ENCODE measurements around the gene SPATS2.

DNA sequence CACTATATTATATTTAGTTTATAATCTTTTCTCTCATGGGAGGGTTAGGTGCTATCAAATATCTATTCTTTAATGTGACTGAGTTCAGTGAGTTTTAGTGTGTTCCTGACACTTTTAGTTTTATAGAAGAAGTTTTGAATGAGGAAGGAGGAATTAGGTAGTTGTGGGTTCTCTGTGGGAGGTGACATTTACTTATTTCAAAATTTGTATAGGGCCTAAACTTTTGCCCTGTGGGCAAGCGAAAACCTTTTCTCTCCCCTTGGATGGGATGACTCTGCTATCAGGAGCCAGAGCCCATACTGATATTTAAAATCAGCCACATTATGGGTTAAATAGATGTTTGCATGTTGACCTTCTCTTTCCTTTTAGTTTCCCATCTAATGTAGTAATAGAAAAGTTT lies 43.6 kb downstream of the SPATS2 start:
- TF ChIP-seq, protein P1, sequence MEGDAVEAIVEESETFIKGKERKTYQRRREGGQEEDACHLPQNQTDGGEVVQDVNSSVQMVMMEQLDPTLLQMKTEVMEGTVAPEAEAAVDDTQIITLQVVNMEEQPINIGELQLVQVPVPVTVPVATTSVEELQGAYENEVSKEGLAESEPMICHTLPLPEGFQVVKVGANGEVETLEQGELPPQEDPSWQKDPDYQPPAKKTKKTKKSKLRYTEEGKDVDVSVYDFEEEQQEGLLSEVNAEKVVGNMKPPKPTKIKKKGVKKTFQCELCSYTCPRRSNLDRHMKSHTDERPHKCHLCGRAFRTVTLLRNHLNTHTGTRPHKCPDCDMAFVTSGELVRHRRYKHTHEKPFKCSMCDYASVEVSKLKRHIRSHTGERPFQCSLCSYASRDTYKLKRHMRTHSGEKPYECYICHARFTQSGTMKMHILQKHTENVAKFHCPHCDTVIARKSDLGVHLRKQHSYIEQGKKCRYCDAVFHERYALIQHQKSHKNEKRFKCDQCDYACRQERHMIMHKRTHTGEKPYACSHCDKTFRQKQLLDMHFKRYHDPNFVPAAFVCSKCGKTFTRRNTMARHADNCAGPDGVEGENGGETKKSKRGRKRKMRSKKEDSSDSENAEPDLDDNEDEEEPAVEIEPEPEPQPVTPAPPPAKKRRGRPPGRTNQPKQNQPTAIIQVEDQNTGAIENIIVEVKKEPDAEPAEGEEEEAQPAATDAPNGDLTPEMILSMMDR (IDR thresholded peaks at IDR 0.05 in 2 of 3, conservative IDR thresholded peaks at IDR 0.05 in 1 of 3; ENCODE audit: borderline replicate concordance in 1 of 3, insufficient read depth in 1 of 3, low read depth in 2 of 3, low read length in 2 of 3): no peak
- no peak for TF ChIP-seq EZH2phosphoT487 (IDR thresholded peaks at IDR 0.05; ENCODE audit: borderline replicate concordance)
- TF ChIP-seq SP1 (IDR thresholded peaks at IDR 0.05; ENCODE audit: low read depth): no peak
- no peak for TF ChIP-seq EZH2 (IDR thresholded peaks at IDR 0.05)
- TF ChIP-seq POLR2A (IDR thresholded peaks at IDR 0.05; ENCODE audit: borderline replicate concordance, extremely low read depth, insufficient read depth, insufficient read length): no peak
- no peak for TF ChIP-seq YY1 (IDR thresholded peaks at IDR 0.05; ENCODE audit: extremely low read depth, insufficient replicate concordance, low read depth, low read length)
- TF ChIP-seq, protein P2, sequence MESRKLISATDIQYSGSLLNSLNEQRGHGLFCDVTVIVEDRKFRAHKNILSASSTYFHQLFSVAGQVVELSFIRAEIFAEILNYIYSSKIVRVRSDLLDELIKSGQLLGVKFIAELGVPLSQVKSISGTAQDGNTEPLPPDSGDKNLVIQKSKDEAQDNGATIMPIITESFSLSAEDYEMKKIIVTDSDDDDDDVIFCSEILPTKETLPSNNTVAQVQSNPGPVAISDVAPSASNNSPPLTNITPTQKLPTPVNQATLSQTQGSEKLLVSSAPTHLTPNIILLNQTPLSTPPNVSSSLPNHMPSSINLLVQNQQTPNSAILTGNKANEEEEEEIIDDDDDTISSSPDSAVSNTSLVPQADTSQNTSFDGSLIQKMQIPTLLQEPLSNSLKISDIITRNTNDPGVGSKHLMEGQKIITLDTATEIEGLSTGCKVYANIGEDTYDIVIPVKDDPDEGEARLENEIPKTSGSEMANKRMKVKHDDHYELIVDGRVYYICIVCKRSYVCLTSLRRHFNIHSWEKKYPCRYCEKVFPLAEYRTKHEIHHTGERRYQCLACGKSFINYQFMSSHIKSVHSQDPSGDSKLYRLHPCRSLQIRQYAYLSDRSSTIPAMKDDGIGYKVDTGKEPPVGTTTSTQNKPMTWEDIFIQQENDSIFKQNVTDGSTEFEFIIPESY (IDR thresholded peaks at IDR 0.05; ENCODE audit: extremely low read depth, insufficient replicate concordance, low read length): no peak
- no peak for TF ChIP-seq POLR2AphosphoS5 (IDR thresholded peaks at IDR 0.05; ENCODE audit: low read depth, low read length)
- TF ChIP-seq, protein P3, sequence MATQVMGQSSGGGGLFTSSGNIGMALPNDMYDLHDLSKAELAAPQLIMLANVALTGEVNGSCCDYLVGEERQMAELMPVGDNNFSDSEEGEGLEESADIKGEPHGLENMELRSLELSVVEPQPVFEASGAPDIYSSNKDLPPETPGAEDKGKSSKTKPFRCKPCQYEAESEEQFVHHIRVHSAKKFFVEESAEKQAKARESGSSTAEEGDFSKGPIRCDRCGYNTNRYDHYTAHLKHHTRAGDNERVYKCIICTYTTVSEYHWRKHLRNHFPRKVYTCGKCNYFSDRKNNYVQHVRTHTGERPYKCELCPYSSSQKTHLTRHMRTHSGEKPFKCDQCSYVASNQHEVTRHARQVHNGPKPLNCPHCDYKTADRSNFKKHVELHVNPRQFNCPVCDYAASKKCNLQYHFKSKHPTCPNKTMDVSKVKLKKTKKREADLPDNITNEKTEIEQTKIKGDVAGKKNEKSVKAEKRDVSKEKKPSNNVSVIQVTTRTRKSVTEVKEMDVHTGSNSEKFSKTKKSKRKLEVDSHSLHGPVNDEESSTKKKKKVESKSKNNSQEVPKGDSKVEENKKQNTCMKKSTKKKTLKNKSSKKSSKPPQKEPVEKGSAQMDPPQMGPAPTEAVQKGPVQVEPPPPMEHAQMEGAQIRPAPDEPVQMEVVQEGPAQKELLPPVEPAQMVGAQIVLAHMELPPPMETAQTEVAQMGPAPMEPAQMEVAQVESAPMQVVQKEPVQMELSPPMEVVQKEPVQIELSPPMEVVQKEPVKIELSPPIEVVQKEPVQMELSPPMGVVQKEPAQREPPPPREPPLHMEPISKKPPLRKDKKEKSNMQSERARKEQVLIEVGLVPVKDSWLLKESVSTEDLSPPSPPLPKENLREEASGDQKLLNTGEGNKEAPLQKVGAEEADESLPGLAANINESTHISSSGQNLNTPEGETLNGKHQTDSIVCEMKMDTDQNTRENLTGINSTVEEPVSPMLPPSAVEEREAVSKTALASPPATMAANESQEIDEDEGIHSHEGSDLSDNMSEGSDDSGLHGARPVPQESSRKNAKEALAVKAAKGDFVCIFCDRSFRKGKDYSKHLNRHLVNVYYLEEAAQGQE (IDR thresholded peaks at IDR 0.05; ENCODE audit: low read depth): no peak
- TF ChIP-seq FOSL1 (IDR thresholded peaks at IDR 0.05; ENCODE audit: low read depth): no peak
- TF ChIP-seq RAD21 (IDR thresholded peaks at IDR 0.05; ENCODE audit: low read depth): no peak
- TF ChIP-seq CEBPB (IDR thresholded peaks at IDR 0.05; ENCODE audit: low read depth): no peak
